ENCODE results near the gene NOL4.

NOL4 gene

GRCh38 chr18:34189656-34190435 lies 34.9 kb downstream of the NOL4 start:
- no peak for DNase-seq
